Activated B cell treated with CpG ODN at 0.5 μM for 24 hours (primary cell): ENCODE results near the gene RBP4. TPM values are rescaled to one million over a fixed set of nuclear protein-coding genes. Genes with fewer than 3 reads are reported as not detected.

Experiments
- ATAC-seq: fragments of 200-7000 bp; cut with Tn5 transposase; one replicate; pipeline ENCODE4 v1.10.0; 2021; ENCODE audit warnings: low read depth, mild to moderate bottlenecking, moderate library complexity
- CTCF ChIA-PET: fragments of 350-600 bp; sonication (Branson Sonifier 250); formaldehyde crosslinking; loops from one replicate; lab custom pipeline; 2021; ENCODE audit warnings: antibody characterized with exemption; lab: Charles Lee
- POLR2A ChIA-PET: fragments of 350-600 bp; sonication (Branson Sonifier 250); formaldehyde crosslinking; loops from one replicate; lab custom pipeline; 2021; ENCODE audit warnings: antibody characterized with exemption; lab: Charles Lee
- DNase-seq: peaks from one replicate; pipeline ENCODE4 v3.0.0; 2022
- H3K27ac Mint-ChIP-seq: one replicate; pipeline ENCODE4 v1.8.0; 2020; ENCODE audit warnings: mixed read lengths
- H3K27me3 Mint-ChIP-seq: one replicate; pipeline ENCODE4 v1.8.0; 2021; ENCODE audit warnings: mixed read lengths
- H3K36me3 Mint-ChIP-seq: one replicate; pipeline ENCODE4 v1.8.0; 2021; ENCODE audit warnings: low read depth, mixed read lengths
- H3K4me1 Mint-ChIP-seq: one replicate; pipeline ENCODE4 v1.8.0; 2021; ENCODE audit warnings: mixed read lengths
- H3K4me3 Mint-ChIP-seq: one replicate; pipeline ENCODE4 v1.8.0; 2020; ENCODE audit warnings: mild to moderate bottlenecking, mixed read lengths
- H3K9me3 Mint-ChIP-seq: one replicate; pipeline ENCODE4 v1.8.0; 2020; ENCODE audit warnings: mixed read lengths
- CTCF ChIP-seq: fragments of 200-600 bp; IDR thresholded peaks from one replicate; pipeline ENCODE4 v1.8.0; 2022; ENCODE audit warnings: antibody characterized with exemption, mild to moderate bottlenecking
- intact Hi-C: fragments of 100-400 bp; cut with micrococcal nuclease; formaldehyde crosslinking; loops from one replicate; pipeline ENCODE4 v1.15.1; 2024
- total RNA-seq: library from RNA; stranded (reverse); gene quantifications from 2 replicates; pipeline ENCODE4 v1.2.3, GENCODE V29; 2022

The RBP4 gene
- total RNA-seq, 1 donor from 2014 or later, result not detected

GRCh38 chr10:93573924-93574323, 27.1 kb downstream of the RBP4 start:
- TF ChIP-seq CTCF, result no peak
- Mint-ChIP-seq H3K4me1 (peaks cover 3% of the 10 kb centered on the region), H3K36me3 (no peaks in the 10 kb centered on the region), H3K27me3 (peaks cover 32% of the 10 kb centered on the region), H3K4me3 (no peak overlapping the region), H3K9me3 (no peaks in the 10 kb centered on the region), H3K27ac (no peak overlapping the region)
- no peak for DNase-seq
- ChIA-PET POLR2A (no interaction called here), CTCF (no interaction called here)
- intact Hi-C loops, result no loop called here
- ATAC-seq, result no peak

GRCh38 chr10:93573051-93573909, 27.8 kb downstream of the RBP4 start:
- no peak for DNase-seq
- Mint-ChIP-seq H3K27me3 (peaks cover 35% of the 10 kb centered on the region), H3K27ac (no peak overlapping the region), H3K9me3 (no peaks in the 10 kb centered on the region), H3K36me3 (no peaks in the 10 kb centered on the region), H3K4me1 (peaks cover 3% of the 10 kb centered on the region), H3K4me3 (no peak overlapping the region)
- ChIA-PET POLR2A (no interaction called here), CTCF (no interaction called here)
- no peak for ATAC-seq
- TF ChIP-seq CTCF, result no peak
- intact Hi-C loops, result no loop called here

- intact Hi-C loops, result no loop called here
- Mint-ChIP-seq H3K9me3 (no peaks in the 10 kb centered on the region), H3K36me3 (no peaks in the 10 kb centered on the region), H3K27ac (no peak overlapping the region), H3K4me1 (peaks cover 3% of the 10 kb centered on the region), H3K27me3 (peaks cover 42% of the 10 kb centered on the region), H3K4me3 (no peak overlapping the region)
- no peak for DNase-seq
- no peak for TF ChIP-seq CTCF
- POLR2A ChIA-PET, result no interaction called here
- CTCF ChIA-PET, result no interaction called here
- ATAC-seq, result no peak
Measured at GRCh38 chr10:93572606-93573005, 28.4 kb downstream of the RBP4 start.

- H3K4me3 Mint-ChIP-seq, result no peak overlapping the region
- no peaks in the 10 kb centered on the region for H3K9me3 Mint-ChIP-seq
- DNase-seq, result no peak
- no peak for TF ChIP-seq CTCF
- ChIA-PET POLR2A (no interaction called here), CTCF (no interaction called here)
- peaks cover 6% of the 10 kb centered on the region for H3K4me1 Mint-ChIP-seq
- peaks cover 58% of the 10 kb centered on the region for H3K27me3 Mint-ChIP-seq
- no peak overlapping the region for H3K27ac Mint-ChIP-seq
- intact Hi-C loops, result no loop called here
- H3K36me3 Mint-ChIP-seq, result no peaks in the 10 kb centered on the region
- ATAC-seq, result no peak
Measured at GRCh38 chr10:93570383-93570782, 30.7 kb downstream of the RBP4 start.

- intact Hi-C loops, result no loop called here
- TF ChIP-seq CTCF, result no peak
- ChIA-PET CTCF (no interaction called here), POLR2A (no interaction called here)
- no peak overlapping the region for H3K27ac Mint-ChIP-seq
- no peak for DNase-seq
- H3K36me3 Mint-ChIP-seq, result no peaks in the 10 kb centered on the region
- ATAC-seq, result no peak
- H3K9me3 Mint-ChIP-seq, result no peaks in the 10 kb centered on the region
- H3K4me3 Mint-ChIP-seq, result no peak overlapping the region
- H3K4me1 Mint-ChIP-seq, result peaks cover 3% of the 10 kb centered on the region
- peaks cover 59% of the 10 kb centered on the region for H3K27me3 Mint-ChIP-seq
Measured at GRCh38 chr10:93568105-93568390, 33.0 kb downstream of the RBP4 start.
